Suprapubic skin (tissue), 4 donors: ENCODE data around the gene PARP1. TPM values are rescaled to one million over a fixed set of nuclear protein-coding genes. Genes with fewer than 3 reads are reported as not detected.
A peak's percentile ranks its signal among the peaks of the same experiment; 100 is the strongest.

ENCODE experiments used
- DNase-seq, 2 donors: peaks; one replicate each; pipeline ENCODE4 v3.0.0-alpha.2; 2019; ENCODE audit warnings: low spot score in 2 of 2
- H3K27ac ChIP-seq: fragments of 200-600 bp; sonication (generic); one replicate; pipeline ENCODE4 v1.5.1; 2019
- H3K27me3 ChIP-seq: fragments of 200-600 bp; sonication (generic); one replicate; pipeline ENCODE4 v1.5.1; 2019
- H3K36me3 ChIP-seq: fragments of 200-600 bp; sonication (generic); one replicate; pipeline ENCODE4 v1.5.1; 2019
- H3K4me1 ChIP-seq: fragments of 200-600 bp; sonication (generic); one replicate; pipeline ENCODE4 v1.5.1; 2019
- H3K4me3 ChIP-seq: fragments of 200-600 bp; sonication (generic); one replicate; pipeline ENCODE4 v1.5.1; 2019; ENCODE audit warnings: mild to moderate bottlenecking
- H3K9me3 ChIP-seq: fragments of 200-600 bp; sonication (generic); one replicate; pipeline ENCODE4 v1.5.1; 2019
- EP300 ChIP-seq: sonication (generic); formaldehyde crosslinking; IDR thresholded peaks from one replicate; pipeline ENCODE4 v1.6.1; 2017; ENCODE audit warnings: antibody characterized with exemption
- POLR2A ChIP-seq, 2 donors: fragments of 450-650 bp; IDR thresholded peaks; one replicate each; pipeline ENCODE4 v1.6.1; 2017; ENCODE audit warnings: antibody characterized with exemption in 2 of 2, mild to moderate bottlenecking in 2 of 2, moderate library complexity in 2 of 2
- POLR2AphosphoS5 ChIP-seq, 3 donors: sonication (generic); formaldehyde crosslinking; IDR thresholded peaks; one replicate each; pipeline ENCODE4 v1.6.1; 2017; ENCODE audit warnings: antibody characterized with exemption in 3 of 3
- WGBS: methylation state at CpG from one replicate; pipeline ENCODE4 v1.1.5; 2018; 5-methylcytosine and 5-hydroxymethylcytosine counted together
- total RNA-seq, 4 donors: library from RNA; depleted of rRNA; stranded (reverse); fragments of >200 nt; gene quantifications; one replicate each; pipeline ENCODE4 v1.1.0, GENCODE V29; 2016
- TF ChIP-seq, protein P1 (sequence below), 2 donors: fragments of 200-600 bp in 1 of 2; fragments of 450-650 bp in 1 of 2; sonication (generic) in 1 of 2; IDR thresholded peaks; one replicate each; pipeline ENCODE4 v1.5.1; 2016 to 2019; ENCODE audit warnings: antibody characterized with exemption in 2 of 2, mild to moderate bottlenecking in 1 of 2, moderate library complexity in 1 of 2

PARP1 gene
- total RNA-seq, 4 donors from 2014 or later = 55.7 to 70.0 (median 60.6) TPM

DNA sequence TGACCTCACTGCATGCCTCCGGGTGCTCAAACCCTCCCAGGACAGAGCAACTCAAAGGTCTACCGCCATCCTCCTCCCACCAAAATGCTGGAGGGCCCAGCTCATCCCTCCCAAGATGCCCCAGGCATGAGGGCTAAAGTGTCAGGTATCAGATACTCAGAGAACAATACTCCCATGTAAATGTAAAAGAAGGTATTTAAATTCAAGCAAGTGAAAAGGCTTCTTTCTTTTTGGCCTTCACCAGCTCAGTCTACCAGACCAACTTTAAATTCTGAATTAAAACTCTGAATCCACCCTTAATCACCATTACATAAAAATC lies 3.0 kb downstream of the PARP1 start:
- H3K36me3 ChIP-seq = peaks cover 24% of the 10 kb centered on the region
- no peaks in the 10 kb centered on the region for H3K9me3 ChIP-seq
- TF ChIP-seq, protein P1, sequence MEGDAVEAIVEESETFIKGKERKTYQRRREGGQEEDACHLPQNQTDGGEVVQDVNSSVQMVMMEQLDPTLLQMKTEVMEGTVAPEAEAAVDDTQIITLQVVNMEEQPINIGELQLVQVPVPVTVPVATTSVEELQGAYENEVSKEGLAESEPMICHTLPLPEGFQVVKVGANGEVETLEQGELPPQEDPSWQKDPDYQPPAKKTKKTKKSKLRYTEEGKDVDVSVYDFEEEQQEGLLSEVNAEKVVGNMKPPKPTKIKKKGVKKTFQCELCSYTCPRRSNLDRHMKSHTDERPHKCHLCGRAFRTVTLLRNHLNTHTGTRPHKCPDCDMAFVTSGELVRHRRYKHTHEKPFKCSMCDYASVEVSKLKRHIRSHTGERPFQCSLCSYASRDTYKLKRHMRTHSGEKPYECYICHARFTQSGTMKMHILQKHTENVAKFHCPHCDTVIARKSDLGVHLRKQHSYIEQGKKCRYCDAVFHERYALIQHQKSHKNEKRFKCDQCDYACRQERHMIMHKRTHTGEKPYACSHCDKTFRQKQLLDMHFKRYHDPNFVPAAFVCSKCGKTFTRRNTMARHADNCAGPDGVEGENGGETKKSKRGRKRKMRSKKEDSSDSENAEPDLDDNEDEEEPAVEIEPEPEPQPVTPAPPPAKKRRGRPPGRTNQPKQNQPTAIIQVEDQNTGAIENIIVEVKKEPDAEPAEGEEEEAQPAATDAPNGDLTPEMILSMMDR (IDR thresholded peaks at IDR 0.05) = no peak
- TF ChIP-seq EP300 = no peak
- TF ChIP-seq POLR2A (IDR thresholded peaks at IDR 0.05) = no peak
- TF ChIP-seq POLR2AphosphoS5 (IDR thresholded peaks at IDR 0.05) = no peak
- H3K4me1 ChIP-seq = peaks cover 34% of the 10 kb centered on the region
- DNase-seq = no peak
- H3K4me3 ChIP-seq = no peak overlapping the region
- WGBS = 84% methylated on average over 2 of the region's 2 CpGs
- no peak overlapping the region for H3K27ac ChIP-seq
- no peaks in the 10 kb centered on the region for H3K27me3 ChIP-seq

DNA sequence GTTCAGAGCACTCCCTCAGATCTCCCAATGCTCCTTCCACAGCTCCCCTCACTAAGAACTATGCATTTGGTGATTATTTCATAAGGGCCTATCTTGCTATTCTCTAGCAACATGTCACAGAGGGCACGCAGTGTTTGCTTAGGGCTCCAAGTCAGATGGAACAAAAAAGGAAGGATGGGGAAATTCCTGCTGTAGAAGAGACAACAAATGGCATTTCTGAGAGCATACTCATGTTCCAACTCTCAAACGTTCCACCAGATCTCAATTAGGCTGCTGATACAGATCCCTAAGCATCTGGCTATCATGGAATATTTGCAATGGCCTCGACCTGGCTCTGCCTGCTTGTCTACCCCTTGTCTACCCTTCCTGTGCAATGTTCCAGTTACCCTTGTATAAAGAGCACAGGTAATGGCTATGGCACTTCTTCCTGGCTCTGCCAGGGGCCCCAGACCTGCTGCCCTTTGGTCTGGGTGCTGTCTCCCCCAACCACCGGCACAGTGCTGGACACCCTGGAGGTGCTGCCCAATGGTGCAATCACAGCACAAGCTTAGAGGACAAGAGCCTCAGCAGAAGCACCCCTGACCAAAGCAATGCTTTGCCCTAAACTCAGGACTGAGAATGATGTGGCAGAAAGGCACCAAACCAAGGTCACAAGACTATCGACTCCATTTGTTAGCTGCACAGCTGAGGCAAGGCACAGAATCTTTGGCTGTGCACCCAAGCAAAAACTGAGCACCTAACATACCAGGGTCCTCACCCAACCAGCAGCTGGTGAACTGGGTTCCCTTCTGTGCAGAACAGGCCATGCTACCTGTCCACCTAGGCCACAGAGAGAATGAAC lies 3.6 kb downstream of the PARP1 start:
- peak in 1 of 2 donors; percentile 51 for DNase-seq
- Histone ChIP-seq H3K27ac (no peak overlapping the region), H3K27me3 (no peaks in the 10 kb centered on the region), H3K36me3 (peaks cover 30% of the 10 kb centered on the region), H3K9me3 (no peaks in the 10 kb centered on the region), H3K4me3 (no peak overlapping the region), H3K4me1 (peaks cover 34% of the 10 kb centered on the region)
- WGBS = 60% methylated on average over 5 of the region's 5 CpGs
- no peak for TF ChIP-seq POLR2AphosphoS5 (IDR thresholded peaks at IDR 0.05)
- TF ChIP-seq, protein P1 (IDR thresholded peaks at IDR 0.05) = no peak
- no peak for TF ChIP-seq POLR2A (IDR thresholded peaks at IDR 0.05)
- TF ChIP-seq EP300 = no peak

DNA sequence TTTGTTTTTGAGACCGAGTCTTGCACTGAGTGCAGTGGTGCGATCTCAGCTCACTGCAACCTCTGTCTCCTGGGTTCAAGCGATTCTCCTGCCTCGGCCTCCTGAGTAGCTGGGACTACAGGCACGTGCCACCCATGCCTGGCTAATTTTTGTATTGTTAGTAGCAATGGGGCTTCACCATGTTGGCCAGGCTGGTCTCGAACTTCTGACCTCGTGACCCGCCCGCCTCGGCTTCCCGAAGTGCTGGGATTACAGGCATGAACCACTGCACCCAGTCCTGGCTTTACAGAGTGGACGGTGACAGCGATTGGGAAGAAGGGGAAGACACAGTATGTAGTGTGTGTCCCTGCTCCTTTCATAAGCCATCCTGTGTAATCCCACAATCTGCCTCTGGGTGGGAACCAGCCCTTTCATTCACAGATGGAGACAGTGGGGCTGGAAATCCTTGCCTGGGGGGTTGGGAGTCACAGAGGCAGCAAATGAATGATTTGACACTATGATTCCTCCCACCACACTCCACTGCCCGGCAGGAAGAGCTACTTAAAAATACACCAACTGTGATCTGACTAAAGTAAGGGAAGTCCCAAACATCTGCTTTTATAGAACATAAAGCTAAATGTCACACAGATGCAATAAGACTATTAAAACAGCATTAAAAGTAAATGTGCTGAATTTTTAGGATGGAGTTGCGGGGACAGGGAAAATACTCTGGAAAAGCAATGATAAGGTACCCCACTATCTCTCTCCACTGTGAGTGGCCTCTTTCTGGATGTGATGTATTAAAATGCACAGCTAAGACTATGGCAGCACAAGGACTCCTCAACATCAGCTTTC lies 4.5 kb downstream of the PARP1 start:
- DNase-seq = peak in 1 of 2 donors; percentile 27
- 78% methylated on average over 15 of the region's 15 CpGs for WGBS
- Histone ChIP-seq H3K27ac (no peak overlapping the region), H3K4me1 (peaks cover 34% of the 10 kb centered on the region), H3K4me3 (no peak overlapping the region), H3K9me3 (no peaks in the 10 kb centered on the region), H3K36me3 (peaks cover 37% of the 10 kb centered on the region), H3K27me3 (no peaks in the 10 kb centered on the region)
- no peak for TF ChIP-seq POLR2A (IDR thresholded peaks at IDR 0.05)
- TF ChIP-seq, protein P1 (IDR thresholded peaks at IDR 0.05) = no peak
- no peak for TF ChIP-seq POLR2AphosphoS5 (IDR thresholded peaks at IDR 0.05)
- TF ChIP-seq EP300 = no peak

DNA sequence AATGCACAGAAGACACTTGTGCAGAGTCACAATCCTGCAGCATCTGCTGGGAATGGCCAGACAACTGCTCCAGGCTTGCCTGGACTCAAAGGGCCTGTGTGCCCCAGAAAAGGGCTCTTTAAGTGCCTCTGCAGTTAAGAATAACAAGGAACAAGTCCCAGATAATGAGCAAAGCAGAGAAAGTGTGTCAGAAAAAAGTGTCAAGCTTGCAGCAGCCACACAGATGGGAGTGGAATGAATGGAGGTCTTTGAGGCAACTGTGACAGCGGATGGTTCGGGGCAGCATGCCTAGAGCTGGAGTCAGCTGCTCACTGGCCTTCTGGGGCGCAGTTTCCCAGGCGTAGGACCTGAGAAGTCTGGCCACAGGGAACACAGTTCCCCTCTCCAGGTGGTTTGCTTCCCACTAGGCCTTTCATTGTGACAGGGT lies 5.1 kb downstream of the PARP1 start:
- no peak overlapping the region for H3K4me3 ChIP-seq
- H3K27ac ChIP-seq = no peak overlapping the region
- DNase-seq = peak in 1 of 2 donors; percentile 32
- H3K36me3 ChIP-seq = peaks cover 40% of the 10 kb centered on the region
- TF ChIP-seq EP300 (no peak), POLR2AphosphoS5 (IDR thresholded peaks at IDR 0.05) (no peak), POLR2A (IDR thresholded peaks at IDR 0.05) (no peak)
- TF ChIP-seq, protein P1 (IDR thresholded peaks at IDR 0.05) = no peak
- 96% methylated on average over 4 of the region's 4 CpGs for WGBS
- H3K4me1 ChIP-seq = peaks cover 31% of the 10 kb centered on the region
- no peaks in the 10 kb centered on the region for H3K9me3 ChIP-seq
- no peaks in the 10 kb centered on the region for H3K27me3 ChIP-seq
